K562 treated with DMSO at 1 percent for 4 hours (cell line): ENCODE data around the gene AWAT2. TPM values are rescaled to one million over a fixed set of nuclear protein-coding genes. Genes with fewer than 3 reads are reported as not detected.

ENCODE experiments used
- total RNA-seq: library from RNA; unstranded; fragments of 300-600 nt; gene quantifications from 2 replicates; pipeline ENCODE4 v1.2.3, GENCODE V29; 2022; ENCODE audit not compliant: insufficient read depth

Gene AWAT2, protein sequence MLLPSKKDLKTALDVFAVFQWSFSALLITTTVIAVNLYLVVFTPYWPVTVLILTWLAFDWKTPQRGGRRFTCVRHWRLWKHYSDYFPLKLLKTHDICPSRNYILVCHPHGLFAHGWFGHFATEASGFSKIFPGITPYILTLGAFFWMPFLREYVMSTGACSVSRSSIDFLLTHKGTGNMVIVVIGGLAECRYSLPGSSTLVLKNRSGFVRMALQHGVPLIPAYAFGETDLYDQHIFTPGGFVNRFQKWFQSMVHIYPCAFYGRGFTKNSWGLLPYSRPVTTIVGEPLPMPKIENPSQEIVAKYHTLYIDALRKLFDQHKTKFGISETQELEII
- not detected in 2 replicates for total RNA-seq

DNA sequence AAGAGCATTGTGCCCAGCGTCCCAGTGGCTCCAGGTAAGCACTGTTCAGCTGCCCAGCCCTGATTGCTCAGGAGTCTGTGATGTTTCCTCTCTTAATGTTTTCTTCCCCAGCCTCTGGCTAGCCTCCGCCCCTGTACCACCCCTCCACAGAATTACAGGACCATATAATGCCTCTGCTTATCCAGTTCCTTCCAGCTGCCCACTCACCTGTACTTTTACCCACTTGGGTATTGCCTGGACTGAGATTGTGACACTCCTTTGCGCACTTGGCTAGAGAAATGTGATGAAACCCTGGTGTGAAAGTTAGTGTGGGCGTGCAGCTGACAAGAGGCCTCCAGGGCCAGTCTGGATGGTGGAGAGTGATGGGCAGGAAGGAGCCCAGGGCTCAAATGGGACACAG lies at the start of gene AWAT2:
Gene AWAT2 (minus strand): TSS at position 14 of the 400 bp plus-strand sequence. CDS start 6 bp downstream, at position 8.

DNA sequence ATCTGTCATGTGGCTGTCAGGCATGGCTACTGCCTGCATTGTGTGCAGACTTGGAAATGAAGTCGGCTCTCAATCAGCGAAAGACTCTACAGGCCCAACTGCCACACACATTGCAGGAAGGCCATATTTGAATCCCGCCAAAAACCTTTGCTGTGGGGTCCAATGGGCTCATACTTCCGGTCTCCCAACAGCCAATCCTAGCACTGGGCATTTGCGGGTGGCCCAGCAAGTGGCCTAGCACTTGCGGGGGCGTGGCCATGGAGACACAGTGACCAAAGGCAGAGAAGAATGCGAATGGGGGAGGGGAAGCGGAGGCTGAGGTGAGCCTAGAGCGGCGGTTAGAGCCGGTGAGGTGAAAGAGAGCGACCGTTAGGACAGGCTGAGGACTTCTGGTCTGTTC lies 12.3 kb upstream of the AWAT2 start, which contains the start of gene OTUD6A:
Gene OTUD6A (plus strand): TSS at position 382 of the 400 bp plus-strand sequence. CDS start 68 bp downstream, outside the sequence.

Other genes with a start within 250 kb of the AWAT2 start
- 0.64 and 1.4 TPM in 2 replicates for gene OTUD6A, start 12.5 kb upstream of the AWAT2 start, total RNA-seq
- gene IGBP1, start 83.5 kb upstream of the AWAT2 start, total RNA-seq, result 83.2 and 85.7 TPM in 2 replicates
- not detected in 2 replicates for gene DGAT2L6, start 127.5 kb upstream of the AWAT2 start, total RNA-seq
- gene AWAT1, start 184.7 kb upstream of the AWAT2 start, total RNA-seq, result not detected in 2 replicates
- not detected in 2 replicates for gene P2RY4, start 210.3 kb upstream of the AWAT2 start, total RNA-seq
- gene ARR3, start 218.4 kb upstream of the AWAT2 start, total RNA-seq, result not detected in 2 replicates
- gene RAB41, start 232.2 kb upstream of the AWAT2 start, total RNA-seq, result not detected in 2 replicates
- gene PDZD11, start 240.0 kb upstream of the AWAT2 start, total RNA-seq, result 21.6 and 25.1 TPM in 2 replicates
- gene KIF4A, start 240.2 kb upstream of the AWAT2 start, total RNA-seq, result 27.4 and 28.5 TPM in 2 replicates